GM21717 (cell line): Measurements from ENCODE around the gene PTPN14.
A peak's percentile ranks its signal among the peaks of the same experiment; 100 is the strongest.
"Not testable (repeated sequence)": the region's sequence is repeated elsewhere in the genome, so short reads cannot be mapped to it uniquely, and the experiment has no call there.

Experiments
- ATAC-seq: cut with Tn5 transposase; IDR thresholded peaks from one replicate; pipeline ENCODE4 v1.9.1; 2021; ENCODE audit warnings: mild to moderate bottlenecking, moderate library complexity; ENCODE audit not compliant: unreplicated experiment

Gene PTPN14

GRCh38 chr1:214551436-214552173 is at the start of gene PTPN14:
TSS of gene PTPN14 (minus strand) at chr1:214551602. CDS start at chr1:214464803, 86,799 bp downstream.
- no peak for ATAC-seq

- no peak for ATAC-seq
Measured at GRCh38 chr1:214593158-214593557, 41.8 kb upstream of the PTPN14 start.

- ATAC-seq = not testable (repeated sequence)
Measured at GRCh38 chr1:214591918-214592317, 40.5 kb upstream of the PTPN14 start.

GRCh38 chr1:214590696-214591095 is 39.3 kb upstream of the PTPN14 start:
- ATAC-seq = no peak

GRCh38 chr1:214588963-214589597 is 37.7 kb upstream of the PTPN14 start:
- no peak for ATAC-seq

- no peak for ATAC-seq
Measured at GRCh38 chr1:214587165-214587564, 35.8 kb upstream of the PTPN14 start.

GRCh38 chr1:214586621-214587020 is 35.2 kb upstream of the PTPN14 start:
- no peak for ATAC-seq

GRCh38 chr1:214584805-214585766 is 33.7 kb upstream of the PTPN14 start:
- peak; percentile 76 for ATAC-seq

GRCh38 chr1:214583824-214584554 is 32.6 kb upstream of the PTPN14 start:
- no peak for ATAC-seq

- no peak for ATAC-seq
Measured at GRCh38 chr1:214583113-214583512, 31.7 kb upstream of the PTPN14 start.

GRCh38 chr1:214582289-214582891 is 31.0 kb upstream of the PTPN14 start:
- no peak for ATAC-seq

GRCh38 chr1:214581785-214582184 is 30.4 kb upstream of the PTPN14 start:
- ATAC-seq = no peak

- no peak for ATAC-seq
Measured at GRCh38 chr1:214579183-214579582, 27.8 kb upstream of the PTPN14 start.

GRCh38 chr1:214576120-214576519 is 24.7 kb upstream of the PTPN14 start:
- ATAC-seq = not testable (repeated sequence)

- no peak for ATAC-seq
Measured at GRCh38 chr1:214574598-214575411, 23.4 kb upstream of the PTPN14 start.

- ATAC-seq = no peak
Measured at GRCh38 chr1:214573386-214574318, 22.2 kb upstream of the PTPN14 start.

GRCh38 chr1:214571281-214571680 is 19.9 kb upstream of the PTPN14 start:
- no peak for ATAC-seq

GRCh38 chr1:214570442-214570841 is 19.0 kb upstream of the PTPN14 start:
- no peak for ATAC-seq
